PFSK-1 (cell line): ENCODE measurements around the gene TRAPPC6A.

Source experiments
- FOXP2 ChIP-seq: optimal IDR thresholded peaks from 2 replicates; pipeline ENCODE3; 2011; ENCODE audit warnings: borderline replicate concordance, control low read depth, inconsistent platforms; ENCODE audit not compliant: insufficient read depth; ENCODE audit errors: extremely low read length, extremely low read depth
- POLR2AphosphoS5 ChIP-seq: IDR thresholded peaks from 2 replicates; pipeline ENCODE4 v1.6.1; 2012; ENCODE audit warnings: low read depth, mild to moderate bottlenecking, control low read depth, low read length, moderate library complexity
- REST ChIP-seq, 2 experiments: IDR thresholded peaks; 2 replicates each; pipeline versions ENCODE4 v1.6.1 to v1.8.0; 2011 to 2012; ENCODE audit warnings: low read depth in 2 of 2, low read length in 2 of 2, control low read depth in 1 of 2, inconsistent platforms in 1 of 2, mild to moderate bottlenecking in 1 of 2, moderate library complexity in 1 of 2; ENCODE audit not compliant: insufficient read depth in 1 of 2
- SIN3A ChIP-seq: IDR thresholded peaks from 2 replicates; pipeline ENCODE4 v1.6.1; 2012; ENCODE audit warnings: mild to moderate bottlenecking, low read length, moderate library complexity, borderline replicate concordance; ENCODE audit not compliant: insufficient read depth
- TAF1 ChIP-seq: IDR thresholded peaks from 2 replicates; pipeline ENCODE4 v1.6.1; 2012; ENCODE audit warnings: low read length, control low read depth, borderline replicate concordance; ENCODE audit not compliant: insufficient read depth

TRAPPC6A gene

GRCh38 chr19:45211751-45212381 lies 33.8 kb upstream of the TRAPPC6A start:
- no peak for TF ChIP-seq REST (IDR thresholded peaks at IDR 0.05; ENCODE audit: insufficient read depth in 1 of 2, low read depth in 2 of 2, low read length in 2 of 2)
- TF ChIP-seq POLR2AphosphoS5: no peak
- no peak for TF ChIP-seq SIN3A
- TF ChIP-seq FOXP2: peak; percentile 35

GRCh38 chr19:45206328-45206727 lies 28.3 kb upstream of the TRAPPC6A start:
- TF ChIP-seq TAF1 (no peak), POLR2AphosphoS5 (no peak), REST (IDR thresholded peaks at IDR 0.05; ENCODE audit: insufficient read depth in 1 of 2, low read depth in 2 of 2, low read length in 2 of 2) (no peak), SIN3A (no peak), FOXP2 (no peak)

- TF ChIP-seq TAF1 (no peak), POLR2AphosphoS5 (no peak)
Measured at GRCh38 chr19:45205810-45206209, 27.8 kb upstream of the TRAPPC6A start.

- TF ChIP-seq REST (IDR thresholded peaks at IDR 0.05; ENCODE audit: insufficient read depth in 1 of 2, low read depth in 2 of 2, low read length in 2 of 2) (no peak), SIN3A (no peak), FOXP2 (no peak), POLR2AphosphoS5 (no peak), TAF1 (no peak)
Measured at GRCh38 chr19:45202637-45203036, 24.6 kb upstream of the TRAPPC6A start.

GRCh38 chr19:45200568-45200967 lies 22.5 kb upstream of the TRAPPC6A start:
- no peak for TF ChIP-seq TAF1
- TF ChIP-seq REST (IDR thresholded peaks at IDR 0.05; ENCODE audit: insufficient read depth in 1 of 2, low read depth in 2 of 2, low read length in 2 of 2): no peak
- no peak for TF ChIP-seq SIN3A
- no peak for TF ChIP-seq FOXP2
- no peak for TF ChIP-seq POLR2AphosphoS5
